Measurements from ENCODE around the gene FAP.

DNA sequence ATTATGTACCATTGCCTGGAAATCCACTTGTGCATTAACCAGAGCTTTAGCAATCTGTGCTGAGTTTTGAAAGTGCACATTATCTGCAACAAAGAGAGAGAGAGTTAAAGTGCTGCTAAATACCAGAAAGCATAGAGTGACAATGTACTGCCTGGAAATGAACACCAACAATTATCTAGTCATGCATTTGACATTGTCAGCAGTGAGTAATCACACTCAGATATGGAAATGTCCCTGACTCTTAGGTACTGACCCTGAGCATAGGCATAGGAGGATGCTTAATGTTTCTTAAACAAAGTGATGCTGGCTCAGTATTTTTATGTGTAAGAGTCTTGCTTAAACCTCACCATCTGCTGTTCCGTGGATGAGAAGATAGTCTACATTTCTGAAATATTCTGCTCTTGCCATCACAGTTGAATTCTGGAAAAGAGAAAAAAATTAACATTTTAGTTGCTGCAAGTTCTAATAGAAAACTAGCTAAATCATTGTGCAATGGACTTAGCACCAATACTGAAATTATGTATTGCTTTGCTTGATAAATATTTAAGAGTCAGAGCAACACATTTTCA lies 70.4 kb downstream of the FAP start:
- TF ChIP-seq, protein P1, sequence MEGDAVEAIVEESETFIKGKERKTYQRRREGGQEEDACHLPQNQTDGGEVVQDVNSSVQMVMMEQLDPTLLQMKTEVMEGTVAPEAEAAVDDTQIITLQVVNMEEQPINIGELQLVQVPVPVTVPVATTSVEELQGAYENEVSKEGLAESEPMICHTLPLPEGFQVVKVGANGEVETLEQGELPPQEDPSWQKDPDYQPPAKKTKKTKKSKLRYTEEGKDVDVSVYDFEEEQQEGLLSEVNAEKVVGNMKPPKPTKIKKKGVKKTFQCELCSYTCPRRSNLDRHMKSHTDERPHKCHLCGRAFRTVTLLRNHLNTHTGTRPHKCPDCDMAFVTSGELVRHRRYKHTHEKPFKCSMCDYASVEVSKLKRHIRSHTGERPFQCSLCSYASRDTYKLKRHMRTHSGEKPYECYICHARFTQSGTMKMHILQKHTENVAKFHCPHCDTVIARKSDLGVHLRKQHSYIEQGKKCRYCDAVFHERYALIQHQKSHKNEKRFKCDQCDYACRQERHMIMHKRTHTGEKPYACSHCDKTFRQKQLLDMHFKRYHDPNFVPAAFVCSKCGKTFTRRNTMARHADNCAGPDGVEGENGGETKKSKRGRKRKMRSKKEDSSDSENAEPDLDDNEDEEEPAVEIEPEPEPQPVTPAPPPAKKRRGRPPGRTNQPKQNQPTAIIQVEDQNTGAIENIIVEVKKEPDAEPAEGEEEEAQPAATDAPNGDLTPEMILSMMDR (IDR thresholded peaks at IDR 0.05), result no peak
- no peak for TF ChIP-seq POLR2AphosphoS5 (IDR thresholded peaks at IDR 0.05)
- no peak for TF ChIP-seq POLR2A (IDR thresholded peaks at IDR 0.05)
- no peak for TF ChIP-seq EP300 (IDR thresholded peaks at IDR 0.05; ENCODE audit: low read depth)
